Neural progenitor cell (in vitro differentiated cells): ENCODE measurements around the gene PTPN14.

Source experiments
- CTCF ChIP-seq: fragments of 200-600 bp; sonication (generic); IDR thresholded peaks from 2 replicates; pipeline ENCODE4 v1.5.1; 2017; ENCODE audit warnings: antibody characterized with exemption, mild to moderate bottlenecking
- EZH2 ChIP-seq: fragments of 200-600 bp; sonication (generic); IDR thresholded peaks from 2 replicates; pipeline ENCODE4 v1.6.1; 2017; ENCODE audit warnings: antibody characterized with exemption, mild to moderate bottlenecking, moderate library complexity

GRCh38 chr1:214505134-214505533 lies 46.3 kb downstream of the PTPN14 start:
- TF ChIP-seq CTCF: no peak
- no peak for TF ChIP-seq EZH2
